ENCODE results near the gene TRIM59. TPM values are rescaled to one million over a fixed set of nuclear protein-coding genes. Genes with fewer than 3 reads are reported as not detected.

TRIM59 gene
- total RNA-seq, 1 donor from 2014 or later = 23.4 TPM

- Mint-ChIP-seq H3K36me3 (ENCODE audit: low read depth) (peaks cover 22% of the 10 kb centered on the region), H3K27me3 (no peaks in the 10 kb centered on the region), H3K4me3 (no peak overlapping the region), H3K4me1 (peaks cover 38% of the 10 kb centered on the region), H3K9me3 (no peaks in the 10 kb centered on the region), H3K27ac (no peak overlapping the region)
- no peak for ATAC-seq (ENCODE audit: low read depth)
- intact Hi-C loops (cut with micrococcal nuclease) = loop anchor here (5.0 kb wide), 1 partner anchor 685 kb away; no protein-coding TSS in a partner anchor
- no peak for TF ChIP-seq CTCF (IDR thresholded peaks at IDR 0.05)
- DNase-seq = no peak
- CTCF ChIA-PET = no interaction called here
- POLR2A ChIA-PET = no interaction called here
These were observed 2.0 kb downstream of the TRIM59 start for GRCh38 chr3:160447544-160447943.

DNA sequence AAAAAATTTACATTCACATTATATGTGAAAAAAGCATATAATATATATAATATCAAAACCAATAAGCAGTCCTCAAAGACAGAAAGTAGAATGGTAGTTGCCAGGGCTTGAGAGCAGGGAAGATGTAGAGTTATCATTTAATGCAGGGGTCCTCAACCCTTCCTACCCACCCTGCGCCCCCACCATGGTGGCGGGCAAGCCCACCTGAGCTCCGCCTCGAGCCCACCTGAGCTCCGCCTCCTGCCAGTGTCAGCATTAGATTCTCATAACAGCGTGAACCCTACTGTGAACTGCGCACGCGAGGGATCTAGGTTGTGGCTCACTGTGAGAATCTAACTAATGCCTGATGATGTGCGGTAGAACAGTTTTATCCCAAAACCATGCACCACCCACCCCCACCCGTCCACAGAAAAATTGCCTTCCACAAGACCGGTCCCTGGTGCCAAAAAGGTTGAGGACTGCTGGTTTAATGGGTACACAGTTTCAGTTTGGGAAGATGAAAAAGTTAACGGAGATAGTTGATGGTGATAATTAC lies 3.0 kb downstream of the TRIM59 start:
- Mint-ChIP-seq H3K36me3 (ENCODE audit: low read depth) (peaks cover 25% of the 10 kb centered on the region), H3K27ac (no peak overlapping the region), H3K4me1 (peaks cover 38% of the 10 kb centered on the region), H3K4me3 (no peak overlapping the region), H3K27me3 (no peaks in the 10 kb centered on the region), H3K9me3 (no peaks in the 10 kb centered on the region)
- ChIA-PET POLR2A (no interaction called here), CTCF (no interaction called here)
- intact Hi-C loops (cut with micrococcal nuclease) = loop anchor here (5.0 kb wide), 1 partner anchor 684 kb away; no protein-coding TSS in a partner anchor
- ATAC-seq (ENCODE audit: low read depth) (no peak), DNase-seq (no peak)
- TF ChIP-seq CTCF (IDR thresholded peaks at IDR 0.05) = no peak

DNA sequence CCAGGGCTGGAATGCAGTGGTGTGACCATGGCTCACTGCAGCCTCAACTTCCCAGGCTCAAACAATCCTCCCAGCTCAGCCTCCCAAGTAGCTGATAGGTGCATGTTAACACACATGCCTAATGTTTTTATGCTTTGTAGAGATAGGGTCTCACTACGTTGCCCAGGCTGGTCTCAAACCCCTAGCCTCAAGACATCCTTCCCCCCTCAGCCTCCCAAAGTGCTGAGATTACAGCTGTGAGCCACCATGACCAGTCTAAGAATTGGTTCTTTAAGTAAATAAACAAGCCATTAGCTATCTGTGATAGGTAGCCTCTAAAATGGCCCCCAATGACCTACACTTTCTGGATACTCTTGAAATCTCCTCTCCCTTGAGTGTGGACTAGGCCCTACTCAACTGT lies 3.7 kb downstream of the TRIM59 start:
- no peak for TF ChIP-seq CTCF (IDR thresholded peaks at IDR 0.05)
- Mint-ChIP-seq H3K36me3 (ENCODE audit: low read depth) (peaks cover 25% of the 10 kb centered on the region), H3K27me3 (no peaks in the 10 kb centered on the region), H3K9me3 (no peaks in the 10 kb centered on the region), H3K4me1 (peaks cover 38% of the 10 kb centered on the region), H3K4me3 (no peak overlapping the region), H3K27ac (no peak overlapping the region)
- ChIA-PET POLR2A (no interaction called here), CTCF (no interaction called here)
- intact Hi-C loops (cut with micrococcal nuclease) = loop anchor here (5.0 kb wide), 1 partner anchor 684 kb away; no protein-coding TSS in a partner anchor
- no peak for ATAC-seq (ENCODE audit: low read depth)
- DNase-seq = no peak

GRCh38 chr3:160444411-160444810 lies 5.2 kb downstream of the TRIM59 start:
- POLR2A ChIA-PET = no interaction called here
- DNase-seq (no peak), ATAC-seq (ENCODE audit: low read depth) (no peak)
- H3K36me3 Mint-ChIP-seq (ENCODE audit: low read depth) = peaks cover 28% of the 10 kb centered on the region
- H3K4me1 Mint-ChIP-seq = peaks cover 27% of the 10 kb centered on the region
- TF ChIP-seq CTCF (IDR thresholded peaks at IDR 0.05) = no peak
- CTCF ChIA-PET = no interaction called here
- H3K9me3 Mint-ChIP-seq = peaks cover 2% of the 10 kb centered on the region
- no peaks in the 10 kb centered on the region for H3K27me3 Mint-ChIP-seq
- no peak overlapping the region for H3K27ac Mint-ChIP-seq
- H3K4me3 Mint-ChIP-seq = no peak overlapping the region
- intact Hi-C loops (cut with micrococcal nuclease) = no loop called here

GRCh38 chr3:160440687-160441086 lies 8.9 kb downstream of the TRIM59 start:
- DNase-seq (no peak), ATAC-seq (ENCODE audit: low read depth) (no peak)
- TF ChIP-seq CTCF (IDR thresholded peaks at IDR 0.05) = no peak
- Mint-ChIP-seq H3K27me3 (no peaks in the 10 kb centered on the region), H3K36me3 (ENCODE audit: low read depth) (peaks cover 46% of the 10 kb centered on the region), H3K4me3 (no peak overlapping the region), H3K9me3 (peaks cover 2% of the 10 kb centered on the region), H3K4me1 (peaks cover 9% of the 10 kb centered on the region), H3K27ac (no peak overlapping the region)
- CTCF ChIA-PET = no interaction called here
- POLR2A ChIA-PET = no interaction called here
- intact Hi-C loops (cut with micrococcal nuclease) = no loop called here
